HEK293T (cell line): ENCODE results near the gene HAGHL.

Source experiments
- CTCF ChIA-PET: fragments of 350-600 bp; formaldehyde crosslinking; extraction: SDS; loops from one replicate; lab custom pipeline; 2021; ENCODE audit warnings: antibody characterized with exemption, inconsistent platforms; lab: Yijun Ruan, JAX
- POLR2A ChIA-PET: fragments of 350-600 bp; formaldehyde crosslinking; extraction: SDS; loops from one replicate; lab custom pipeline; 2020; ENCODE audit warnings: antibody characterized with exemption, inconsistent platforms; lab: Yijun Ruan, JAX
- DNase-seq: peaks from one replicate; pipeline ENCODE4 v3.0.0; 2012; ENCODE audit warnings: mixed read lengths; ENCODE audit errors: extremely low spot score
- ARNT ChIP-seq: fragments of 450-650 bp; IDR thresholded peaks from 2 replicates; pipeline ENCODE4 v1.6.1; 2017; ENCODE audit warnings: mild to moderate bottlenecking
- BHLHE40 ChIP-seq: fragments of 450-650 bp; IDR thresholded peaks from 2 replicates; pipeline ENCODE4 v1.6.1; 2016; ENCODE audit warnings: mild to moderate bottlenecking, moderate library complexity, borderline replicate concordance
- CTBP1 ChIP-seq: fragments of 450-650 bp; IDR thresholded peaks from 2 replicates; pipeline ENCODE4 v1.6.1; 2016; ENCODE audit warnings: borderline replicate concordance
- ELF4 ChIP-seq: fragments of 450-650 bp; IDR thresholded peaks from 2 replicates; pipeline ENCODE4 v1.6.1; 2017; ENCODE audit warnings: antibody characterized with exemption
- FOXA1 ChIP-seq: fragments of 450-650 bp; IDR thresholded peaks from 2 replicates; pipeline ENCODE4 v1.6.1; 2016; ENCODE audit warnings: mild to moderate bottlenecking
- FOXK2 ChIP-seq: fragments of 450-650 bp; IDR thresholded peaks from 2 replicates; pipeline ENCODE4 v1.6.1; 2016; ENCODE audit warnings: mild to moderate bottlenecking
- FOXM1 ChIP-seq: fragments of 450-650 bp; IDR thresholded peaks from 2 replicates; pipeline ENCODE4 v1.6.1; 2017; ENCODE audit warnings: mild to moderate bottlenecking, borderline replicate concordance
- HDGF ChIP-seq: fragments of 450-650 bp; IDR thresholded peaks from 2 replicates; pipeline ENCODE4 v1.6.1; 2017; ENCODE audit warnings: antibody characterized with exemption, borderline replicate concordance
- L3MBTL2 ChIP-seq: fragments of 450-650 bp; conservative IDR thresholded peaks from 2 replicates; pipeline ENCODE4 v1.6.1; 2016; ENCODE audit warnings: mild to moderate bottlenecking
- LEF1 ChIP-seq: fragments of 450-650 bp; IDR thresholded peaks from 2 replicates; pipeline ENCODE4 v1.6.1; 2017; ENCODE audit warnings: mild to moderate bottlenecking, borderline replicate concordance
- NFRKB ChIP-seq: fragments of 450-650 bp; IDR thresholded peaks from 2 replicates; pipeline ENCODE4 v1.6.1; 2016; ENCODE audit warnings: mild to moderate bottlenecking, moderate library complexity
- PKNOX1 ChIP-seq: fragments of 450-650 bp; IDR thresholded peaks from 2 replicates; pipeline ENCODE4 v1.6.1; 2016
- SP1 ChIP-seq: fragments of 450-650 bp; IDR thresholded peaks from 2 replicates; pipeline ENCODE4 v1.6.1; 2017
- SUZ12 ChIP-seq: fragments of 450-650 bp; IDR thresholded peaks from 2 replicates; pipeline ENCODE4 v1.6.1; 2016; ENCODE audit warnings: mild to moderate bottlenecking
- TARDBP ChIP-seq: fragments of 450-650 bp; IDR thresholded peaks from 2 replicates; pipeline ENCODE4 v1.6.1; 2016
- ZNF384 ChIP-seq: fragments of 450-650 bp; IDR thresholded peaks from 2 replicates; pipeline ENCODE4 v1.6.1; 2016

Gene HAGHL

GRCh38 chr16:734208-734980, 7.5 kb downstream of the HAGHL start:
- CTCF ChIA-PET: no interaction called here
- TF ChIP-seq SP1 (no peak), FOXM1 (no peak), LEF1 (no peak), SUZ12 (no peak), FOXA1 (no peak), L3MBTL2 (no peak), PKNOX1 (no peak), FOXK2 (no peak), ZNF384 (no peak), ARNT (no peak)

DNA sequence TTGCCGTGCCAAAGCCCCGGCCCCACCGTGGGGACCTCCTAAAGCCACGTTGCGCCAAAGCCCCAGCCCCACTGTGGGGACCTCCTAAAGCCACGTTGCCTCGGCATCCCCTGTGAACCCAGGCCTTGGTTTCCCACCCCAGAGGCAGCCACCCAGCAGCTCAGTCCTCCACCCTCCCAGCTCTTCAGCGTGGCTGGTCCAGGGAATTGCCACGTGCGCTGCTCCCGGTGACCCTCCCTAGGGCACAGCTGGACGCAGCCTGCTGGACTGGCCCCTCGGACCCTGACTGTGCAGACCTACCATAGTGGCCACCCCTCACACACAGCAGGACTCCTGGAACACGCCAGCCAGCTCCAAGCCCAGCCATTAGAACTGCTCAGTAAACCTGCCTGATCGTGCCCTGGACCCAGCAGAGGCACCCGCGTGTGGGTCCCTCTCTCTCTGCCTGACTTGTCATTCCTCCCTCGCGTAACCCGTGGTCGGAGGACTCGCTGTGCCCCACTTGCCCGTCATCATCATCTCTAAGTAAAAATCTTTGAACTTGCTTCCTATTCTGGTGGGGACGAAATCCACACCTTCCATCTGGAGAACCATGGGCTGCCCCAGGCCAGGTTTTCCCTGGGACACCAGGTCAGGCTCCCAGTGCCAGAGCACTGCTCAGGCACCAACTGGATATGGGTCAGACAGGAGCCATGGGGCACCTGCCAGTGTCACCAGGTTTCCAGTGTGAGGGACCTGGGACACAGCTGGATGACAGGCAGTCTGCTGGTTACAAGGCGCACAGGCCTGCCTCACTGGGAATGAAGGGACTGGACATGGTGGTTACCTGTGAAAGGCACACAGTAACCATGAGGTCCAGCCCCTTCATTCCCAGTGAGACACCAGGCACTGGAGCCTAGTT, 8.3 kb downstream of the HAGHL start:
- CTCF ChIA-PET: interaction anchor here (0.7 kb wide), 1 partner anchor 8 kb away, joined by 3 read pairs; no protein-coding TSS in a partner anchor
- TF ChIP-seq FOXK2 (no peak), HDGF (no peak), ZNF384 (no peak), FOXM1 (no peak), TARDBP (no peak), FOXA1 (no peak), ELF4 (no peak), PKNOX1 (no peak), LEF1 (no peak), NFRKB (no peak), BHLHE40 (no peak)
- DNase-seq: no peak
- POLR2A ChIA-PET: interaction anchor here (0.8 to 1.0 kb wide), 2 partner anchors 10 to 13 kb away, joined by 3 to 4 read pairs; no protein-coding TSS in a partner anchor

More at GRCh38 chr16:734208-734980, 7.5 kb downstream of the HAGHL start:
- no peak for DNase-seq
- POLR2A ChIA-PET: interaction anchor here (0.6 to 1.0 kb wide), 3 partner anchors 9 to 13 kb away, joined by 3 to 4 read pairs (median 3); partner anchors contain the start of gene ANTKMT

DNA sequence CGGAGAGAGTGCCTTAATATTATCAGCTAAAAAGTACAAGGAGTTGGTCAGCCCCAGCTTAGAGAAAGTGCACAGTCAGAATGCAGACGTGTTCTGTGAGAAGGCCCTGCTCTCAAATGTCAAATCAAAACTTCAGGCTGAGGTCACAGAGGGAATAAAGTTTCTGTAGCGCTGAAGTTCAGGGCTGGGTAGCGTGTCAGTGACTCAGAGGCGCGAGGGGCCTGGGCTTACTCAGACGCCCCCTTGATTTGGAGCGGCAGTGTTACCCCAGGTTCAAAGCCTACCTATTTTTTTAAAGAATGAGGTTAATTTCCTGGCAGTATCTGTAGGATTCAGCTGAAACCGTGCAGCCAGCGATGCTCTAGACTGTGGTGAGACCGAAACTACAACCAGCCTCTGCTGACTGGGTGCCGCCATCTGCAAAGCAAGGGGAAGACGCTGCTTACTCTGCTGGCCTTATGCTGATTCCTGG, 9.1 kb downstream of the HAGHL start:
- CTCF ChIA-PET: interaction anchor here (0.7 kb wide), 1 partner anchor 8 kb away, joined by 3 read pairs; no protein-coding TSS in a partner anchor
- DNase-seq: no peak
- TF ChIP-seq NFRKB (no peak), ZNF384 (no peak), FOXA1 (no peak), FOXM1 (no peak), CTBP1 (no peak), FOXK2 (no peak), BHLHE40 (no peak)
- POLR2A ChIA-PET: interaction anchor here (0.7 kb wide), 1 partner anchor 10 kb away, joined by 4 read pairs; no protein-coding TSS in a partner anchor

GRCh38 chr16:736936-737481, 10.1 kb downstream of the HAGHL start:
- ChIA-PET POLR2A (interaction anchor here (1.5 kb wide), 1 partner anchor 16 kb away, joined by 5 read pairs; the partner anchor contains the start of gene ANTKMT), CTCF (no interaction called here)
- DNase-seq: no peak
- TF ChIP-seq FOXM1 (no peak), SP1 (no peak)

DNA sequence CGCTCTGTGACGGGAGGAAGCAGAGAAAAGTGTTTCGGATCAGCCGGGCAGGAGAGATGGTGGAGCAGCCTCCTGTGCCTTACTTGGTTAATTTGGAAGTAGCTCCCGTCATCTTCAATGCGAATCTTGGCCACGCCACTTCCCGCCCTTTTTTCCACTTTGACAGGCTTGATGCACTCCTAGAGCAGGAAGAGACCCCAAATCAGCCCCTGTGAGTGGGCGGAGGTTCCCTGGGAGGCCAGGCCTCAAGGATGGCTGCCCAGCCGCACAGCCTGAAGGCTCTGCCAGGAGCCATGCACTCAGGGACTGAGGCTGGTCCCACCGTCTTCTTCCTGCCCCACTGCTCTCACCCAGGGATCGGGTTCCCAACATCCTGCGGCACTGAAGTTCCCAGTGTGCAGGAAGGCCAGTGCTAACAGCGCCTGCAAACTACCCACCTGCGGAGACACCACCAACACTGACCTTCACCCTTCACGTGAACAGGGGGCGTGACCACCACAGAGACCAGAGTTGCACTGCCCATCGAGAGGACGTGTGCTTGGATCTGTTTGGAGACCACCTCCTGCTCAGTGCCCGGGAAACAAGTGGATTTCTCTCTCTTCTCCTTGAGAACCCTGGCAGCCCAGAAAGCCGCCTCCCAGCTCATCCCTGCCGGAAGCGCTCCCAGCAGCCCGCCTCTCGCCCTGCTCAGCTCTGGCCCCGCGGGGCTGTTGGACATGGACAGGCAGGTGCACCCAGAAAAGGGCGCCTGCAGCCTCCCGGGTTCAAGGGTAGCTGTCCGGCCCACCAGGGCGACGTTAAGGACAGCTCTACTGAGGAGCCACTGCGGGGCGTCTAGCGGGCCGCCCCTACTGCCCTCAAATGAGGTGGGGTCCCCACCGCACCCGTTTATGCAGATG, 12.9 kb downstream of the HAGHL start:
- DNase-seq: no peak
- ChIA-PET POLR2A (interaction anchor here (0.6 to 3.5 kb wide), 10 partner anchors 8 to 54 kb away, joined by 3 to 16 read pairs (median 4); partner anchors contain the start of genes ANTKMT, CCDC78, CHTF18 and RPUSD1), CTCF (interaction anchor here (1.2 to 1.7 kb wide), 3 partner anchors 15 to 24 kb away, joined by 3 to 4 read pairs (median 4); partner anchors contain the start of gene METRN)
- TF ChIP-seq FOXA1: no peak
- no peak for TF ChIP-seq TARDBP
- TF ChIP-seq FOXK2: no peak
- no peak for TF ChIP-seq NFRKB
- no peak for TF ChIP-seq ARNT
- TF ChIP-seq HDGF: no peak
- TF ChIP-seq L3MBTL2: no peak
- no peak for TF ChIP-seq SP1
- TF ChIP-seq ELF4: no peak
- TF ChIP-seq PKNOX1: no peak
- no peak for TF ChIP-seq LEF1
- TF ChIP-seq ZNF384: no peak
- no peak for TF ChIP-seq CTBP1
- TF ChIP-seq SUZ12: no peak
- TF ChIP-seq FOXM1: no peak
- no peak for TF ChIP-seq BHLHE40
